GM19328 (cell line): Measurements from ENCODE around the gene DCTN5.
A peak's percentile ranks its signal among the peaks of the same experiment; 100 is the strongest.

ENCODE experiments used
- ATAC-seq: cut with Tn5 transposase; IDR thresholded peaks from one replicate; pipeline ENCODE4 v1.9.1; 2021; ENCODE audit warnings: mild to moderate bottlenecking, moderate library complexity; ENCODE audit not compliant: unreplicated experiment

DCTN5 gene

GRCh38 chr16:23651943-23652468, 10.7 kb downstream of the DCTN5 start:
- ATAC-seq: no peak

DNA sequence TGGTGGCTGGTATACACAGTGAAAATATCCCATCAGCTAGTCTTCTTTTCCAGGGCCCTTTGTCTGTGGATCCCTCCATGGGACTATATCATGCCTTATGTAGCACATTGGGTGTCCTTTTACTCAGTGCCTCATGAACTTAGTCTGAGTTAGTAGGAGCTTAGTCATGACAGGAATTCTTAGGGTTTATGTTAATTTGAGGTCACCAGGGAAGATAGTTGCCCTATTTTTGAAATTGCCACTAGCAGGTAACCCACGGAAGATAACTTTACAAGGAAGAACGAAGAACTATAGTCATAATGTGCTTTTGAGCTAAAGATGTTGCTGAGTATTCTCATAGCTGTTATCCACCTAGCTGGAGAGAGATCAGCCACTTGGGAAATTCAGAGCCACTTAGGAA, 22.7 kb downstream of the DCTN5 start:
- no peak for ATAC-seq

GRCh38 chr16:23666571-23667354, 25.5 kb downstream of the DCTN5 start:
- no peak for ATAC-seq

DNA sequence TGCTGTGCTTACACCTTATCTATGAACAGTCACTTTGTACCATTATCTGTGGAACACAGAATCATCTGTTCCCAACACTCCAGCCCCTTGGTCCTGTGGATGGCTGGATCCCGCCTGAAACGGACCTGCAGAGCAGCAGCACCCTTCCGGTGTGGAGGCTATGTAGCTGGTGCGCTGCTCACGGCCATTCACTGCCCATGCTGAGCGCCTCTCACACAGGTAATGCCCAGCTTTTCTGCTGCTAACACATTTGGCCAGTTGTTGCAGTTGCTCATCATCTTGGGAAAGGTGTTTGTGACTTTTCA, 26.0 kb downstream of the DCTN5 start:
- ATAC-seq: no peak

DNA sequence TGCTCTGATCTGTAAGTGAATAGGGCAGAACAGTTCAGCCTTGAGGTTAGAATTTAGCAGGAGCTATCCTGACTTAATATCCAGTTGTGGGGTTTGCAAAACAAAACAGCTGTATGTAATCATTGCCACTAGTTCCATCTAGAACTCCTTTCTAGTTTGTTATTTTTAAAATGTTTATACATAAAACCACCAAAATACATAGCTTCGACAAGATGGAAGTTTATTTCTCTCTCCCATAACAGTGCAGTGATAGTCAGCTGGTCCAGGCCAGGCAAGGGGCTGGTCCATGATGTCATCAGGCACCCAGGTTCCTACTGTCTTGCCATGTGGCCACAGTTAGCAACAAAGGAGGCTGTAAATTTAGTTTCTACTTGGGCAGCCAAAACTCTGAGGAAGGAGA, 27.0 kb downstream of the DCTN5 start:
- ATAC-seq: no peak

DNA sequence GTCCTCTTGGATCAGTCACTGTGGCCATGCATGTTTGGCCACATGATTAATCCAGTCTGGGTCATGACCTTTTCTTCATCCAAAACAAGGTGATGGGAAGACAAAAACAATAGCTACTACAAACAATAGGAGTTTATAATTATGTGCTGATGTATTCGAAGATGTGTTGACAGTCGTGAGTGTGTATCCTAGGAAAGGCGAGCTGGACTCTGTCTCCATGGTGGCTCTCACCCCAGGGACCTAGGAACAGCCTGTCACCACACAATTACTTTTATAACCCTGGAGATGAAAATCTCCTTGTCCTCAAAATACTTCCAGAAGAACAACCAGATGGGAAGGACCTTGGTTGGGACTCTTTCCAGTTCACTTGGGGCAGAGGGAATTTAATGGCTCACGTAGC, 27.6 kb downstream of the DCTN5 start:
- no peak for ATAC-seq

GRCh38 chr16:23670137-23670776, 29.0 kb downstream of the DCTN5 start:
- peak; percentile 87 for ATAC-seq

DNA sequence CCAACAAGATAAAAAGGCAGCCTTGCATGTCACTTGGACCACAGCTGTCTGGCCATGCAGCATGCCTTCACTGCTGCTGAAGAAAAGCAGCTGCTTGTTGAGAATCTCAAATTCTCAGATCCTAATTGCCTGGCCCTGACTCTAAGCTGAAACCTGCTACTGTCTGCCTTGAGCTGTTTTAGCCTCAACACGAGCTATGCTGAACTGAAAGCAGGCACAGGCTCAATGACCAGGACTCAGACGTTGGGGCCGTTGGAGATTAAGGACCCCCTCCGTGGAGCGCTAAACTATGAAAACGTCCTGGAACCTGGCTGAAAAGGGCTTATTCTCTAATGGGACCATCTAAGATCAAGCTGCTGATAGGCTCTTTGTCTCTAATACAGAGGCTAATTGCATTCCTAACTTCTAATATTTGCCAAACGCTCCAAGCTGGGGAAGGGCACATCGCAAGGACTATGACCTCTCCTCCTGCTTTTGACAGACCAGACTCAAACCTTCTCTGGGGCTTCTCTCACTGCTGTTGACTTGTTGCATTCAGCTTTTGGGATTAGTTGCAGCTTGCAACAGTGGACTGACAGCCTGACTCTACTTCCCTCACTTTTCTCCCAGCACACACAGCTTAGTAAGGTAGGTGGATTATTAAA, 32.8 kb downstream of the DCTN5 start:
- no peak for ATAC-seq

GRCh38 chr16:23676924-23677480, 35.7 kb downstream of the DCTN5 start:
- ATAC-seq: no peak

- ATAC-seq: no peak
Observed at GRCh38 chr16:23678430-23679273, 37.4 kb downstream of the DCTN5 start, which contains the start of gene PLK1. Gene PLK1, plus strand, starts transcription at chr16:23678889. Its CDS starts 44 bp downstream, at chr16:23678933.

DNA sequence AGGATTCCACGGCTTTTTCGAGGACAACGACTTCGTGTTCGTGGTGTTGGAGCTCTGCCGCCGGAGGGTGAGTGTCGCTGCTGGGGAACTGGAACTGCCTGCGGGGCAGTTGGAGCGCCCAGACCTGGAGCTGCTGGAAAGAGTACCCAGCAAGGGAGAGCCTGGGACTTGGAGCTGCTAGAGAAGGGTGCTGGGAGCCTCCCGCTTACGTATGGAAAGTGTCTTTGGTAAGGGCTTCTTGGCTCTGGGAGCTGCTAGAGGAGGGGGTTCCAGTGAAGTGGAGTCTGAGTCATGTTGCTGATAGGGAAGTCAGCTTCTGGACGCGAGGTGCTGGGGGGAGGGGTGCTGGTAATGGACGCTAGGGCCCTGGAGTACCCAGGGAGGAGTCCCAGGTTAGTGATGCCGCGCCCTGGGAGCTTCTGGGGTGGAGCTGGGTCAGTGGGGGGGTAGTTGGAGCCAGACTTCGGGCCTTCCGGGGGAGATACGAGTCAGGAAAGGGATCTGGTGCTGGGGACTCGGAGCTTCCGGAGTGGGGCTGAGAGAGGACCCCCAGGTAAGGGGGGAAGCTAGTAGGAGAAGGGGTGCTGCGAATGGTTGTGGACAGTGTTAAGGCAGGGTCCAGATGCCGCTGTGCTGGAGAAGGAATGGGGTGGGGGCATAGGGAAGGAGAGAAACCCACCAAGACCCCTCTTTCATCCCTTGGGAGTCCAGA, 38.2 kb downstream of the DCTN5 start:
- ATAC-seq: no peak

DNA sequence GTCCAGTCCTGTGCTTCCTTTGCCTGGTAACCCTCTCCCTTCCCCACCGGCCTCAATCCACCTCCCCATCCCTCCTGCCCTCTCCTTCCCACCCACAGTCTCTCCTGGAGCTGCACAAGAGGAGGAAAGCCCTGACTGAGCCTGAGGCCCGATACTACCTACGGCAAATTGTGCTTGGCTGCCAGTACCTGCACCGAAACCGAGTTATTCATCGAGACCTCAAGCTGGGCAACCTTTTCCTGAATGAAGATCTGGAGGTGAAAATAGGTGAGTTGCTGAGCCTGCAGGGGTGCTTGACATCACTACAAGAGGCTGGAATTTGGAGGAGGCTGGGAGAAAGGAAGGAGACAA, 38.7 kb downstream of the DCTN5 start:
- ATAC-seq: no peak

- no peak for ATAC-seq
Observed at GRCh38 chr16:23682181-23682580, 40.9 kb downstream of the DCTN5 start.

DNA sequence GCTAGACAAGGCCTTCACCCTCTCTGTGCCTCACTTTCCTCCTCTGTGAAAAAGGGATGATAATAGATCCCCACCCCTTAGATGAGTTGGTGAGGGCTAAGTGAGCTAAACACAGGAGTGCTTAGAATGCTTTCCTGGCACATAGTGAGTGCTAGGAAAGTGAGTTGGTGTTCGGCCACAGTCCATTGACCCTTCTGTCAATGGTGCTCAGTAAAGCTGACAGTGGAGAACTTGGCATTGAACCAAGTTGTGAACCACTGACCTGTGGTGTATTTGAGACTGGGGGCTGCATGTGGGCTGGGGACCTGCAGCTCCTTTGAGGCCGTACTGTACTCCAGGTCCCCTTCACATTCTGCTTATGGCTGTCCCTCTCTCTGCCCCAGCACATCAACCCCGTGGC, 42.2 kb downstream of the DCTN5 start:
- no peak for ATAC-seq

GRCh38 chr16:23687034-23687808, 46.0 kb downstream of the DCTN5 start:
- no peak for ATAC-seq

DNA sequence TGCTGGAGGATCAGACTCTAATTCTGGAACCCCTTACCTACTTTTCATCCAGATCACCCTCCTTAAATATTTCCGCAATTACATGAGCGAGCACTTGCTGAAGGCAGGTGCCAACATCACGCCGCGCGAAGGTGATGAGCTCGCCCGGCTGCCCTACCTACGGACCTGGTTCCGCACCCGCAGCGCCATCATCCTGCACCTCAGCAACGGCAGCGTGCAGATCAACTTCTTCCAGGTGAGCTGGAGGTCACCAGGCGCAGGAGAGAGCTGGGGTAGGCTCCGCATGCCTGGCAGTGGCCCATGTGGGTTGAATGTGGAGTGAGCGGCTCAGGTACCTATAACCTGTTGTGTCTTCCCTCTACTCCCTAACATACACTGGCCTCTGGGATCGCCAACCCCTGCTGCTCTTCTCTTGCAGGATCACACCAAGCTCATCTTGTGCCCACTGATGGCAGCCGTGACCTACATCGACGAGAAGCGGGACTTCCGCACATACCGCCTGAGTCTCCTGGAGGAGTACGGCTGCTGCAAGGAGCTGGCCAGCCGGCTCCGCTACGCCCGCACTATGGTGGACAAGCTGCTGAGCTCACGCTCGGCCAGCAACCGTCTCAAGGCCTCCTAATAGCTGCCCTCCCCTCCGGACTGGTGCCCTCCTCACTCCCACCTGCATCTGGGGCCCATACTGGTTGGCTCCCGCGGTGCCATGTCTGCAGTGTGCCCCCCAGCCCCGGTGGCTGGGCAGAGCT, 48.3 kb downstream of the DCTN5 start:
- ATAC-seq: no peak

DNA sequence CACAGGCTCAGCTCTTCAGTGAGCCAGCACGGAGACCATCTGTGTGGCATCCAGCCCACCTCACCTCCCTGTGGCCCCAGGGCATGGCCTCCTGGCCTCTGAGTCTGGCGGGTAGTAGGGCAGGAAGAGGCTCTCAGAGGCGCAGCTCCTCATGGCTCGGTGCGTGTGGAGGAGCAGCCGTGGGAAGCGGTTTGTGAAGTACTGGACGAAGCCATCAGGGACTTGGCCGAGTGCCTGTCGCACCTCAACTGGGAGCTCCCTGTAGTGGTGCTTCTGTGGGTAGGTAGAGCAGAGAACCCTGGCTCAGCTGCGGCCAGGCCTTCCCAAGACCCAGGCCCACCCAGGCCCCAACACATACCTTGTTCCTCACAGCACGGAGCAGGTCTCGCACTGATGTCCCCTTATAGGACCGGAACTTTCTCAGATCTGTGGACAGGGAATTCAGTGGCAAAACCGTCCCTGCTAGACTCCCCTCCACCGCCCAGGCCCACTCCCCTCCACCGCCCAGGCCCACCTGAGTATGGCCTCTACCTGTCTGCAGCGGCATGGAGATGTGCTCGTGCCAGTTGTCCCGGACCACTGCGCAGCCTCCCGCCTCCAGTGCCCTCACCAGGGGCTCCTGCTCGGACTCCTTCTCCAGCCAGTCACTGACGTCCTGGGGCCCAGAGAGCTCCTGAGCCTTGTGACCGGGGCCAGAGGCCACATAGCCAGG, 49.7 kb downstream of the DCTN5 start:
- no peak for ATAC-seq
